HG03135 (cell line): ENCODE measurements around the gene TP73.

ENCODE experiments used
- ATAC-seq: cut with Tn5 transposase; IDR thresholded peaks from one replicate; pipeline ENCODE4 v1.9.1; 2021; ENCODE audit warnings: mild to moderate bottlenecking, moderate library complexity; ENCODE audit not compliant: unreplicated experiment

The TP73 gene

DNA sequence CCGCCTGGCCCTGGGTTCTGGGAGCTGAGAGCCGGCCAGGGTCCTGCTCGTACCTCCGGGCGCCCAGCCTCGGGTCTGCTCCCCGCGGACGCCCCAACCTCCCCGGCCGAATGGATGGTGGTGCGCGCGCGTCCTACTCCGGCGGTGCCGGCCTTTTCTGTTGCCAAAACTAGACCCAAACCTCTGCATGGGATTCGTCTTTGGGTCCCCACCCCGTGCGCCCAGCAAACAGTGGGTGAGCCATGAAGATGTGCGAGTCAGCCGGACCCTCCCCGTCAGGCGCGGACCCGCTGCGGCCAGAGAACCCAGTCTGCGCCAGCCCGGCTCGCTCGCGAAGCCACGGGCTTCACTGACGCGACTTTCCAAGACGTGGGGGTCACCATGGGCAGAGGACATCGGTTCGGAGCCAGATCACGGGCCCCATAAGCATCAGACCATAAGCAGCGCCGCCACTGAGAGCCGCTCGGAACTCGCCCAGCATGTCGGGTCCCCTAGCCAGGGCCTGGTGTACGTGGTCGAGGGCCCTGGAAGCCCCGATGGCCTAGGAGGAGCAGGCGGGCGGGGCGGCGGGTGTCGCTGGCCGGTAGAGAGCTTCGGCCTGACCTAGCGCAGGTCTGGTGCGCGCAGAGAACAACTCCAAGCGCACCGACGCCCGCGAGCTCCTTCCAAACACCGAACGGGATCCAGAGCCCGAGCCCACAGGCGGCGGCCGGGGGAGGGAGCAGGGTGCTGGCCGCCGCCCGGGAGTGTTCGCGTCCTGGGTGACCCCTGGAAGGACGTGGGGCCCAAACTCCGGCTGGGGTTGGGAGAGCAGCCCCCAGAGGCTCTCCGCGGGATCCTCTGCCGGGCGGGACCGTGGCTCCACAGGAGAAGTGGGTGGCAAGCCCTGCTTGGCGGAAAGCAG lies 1.0 kb upstream of the TP73 start:
- ATAC-seq, result no peak

DNA sequence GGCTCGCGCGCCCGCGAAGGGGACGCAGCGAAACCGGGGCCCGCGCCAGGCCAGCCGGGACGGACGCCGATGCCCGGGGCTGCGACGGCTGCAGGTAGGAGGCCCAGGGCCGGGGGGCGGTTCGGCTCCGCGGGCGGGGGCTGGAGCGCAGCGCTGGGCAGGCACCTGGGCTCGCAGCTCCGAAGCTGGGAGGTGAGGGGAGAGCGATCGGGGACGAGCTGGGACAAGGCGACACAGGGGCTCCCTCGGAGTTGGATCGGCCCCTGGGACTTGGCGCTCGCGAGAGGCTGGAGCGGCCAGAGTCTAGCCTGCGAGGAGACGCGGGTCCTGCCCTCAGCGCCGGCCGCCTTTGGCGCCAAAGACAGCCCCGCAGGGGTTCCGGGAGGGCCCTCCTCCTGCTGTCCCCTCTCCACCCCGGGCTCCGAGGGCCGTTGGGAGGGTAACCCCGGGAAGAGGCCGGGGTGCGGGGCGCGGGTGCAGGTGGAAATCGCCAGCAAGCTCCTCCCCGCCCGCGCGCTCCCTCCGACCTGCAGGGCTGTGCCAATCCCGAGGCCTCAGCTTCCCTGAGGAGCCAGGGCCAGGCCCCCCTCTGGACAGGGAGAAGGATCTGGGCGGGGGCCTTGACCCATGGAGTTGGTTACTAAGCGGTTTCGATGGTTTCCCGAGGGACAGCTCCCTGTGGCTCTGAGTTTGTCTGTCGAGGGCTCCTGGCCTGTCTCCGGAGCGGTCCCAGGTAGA lies 401 bp downstream of the TP73 start:
- no peak for ATAC-seq

- ATAC-seq, result no peak
These were observed 936 bp downstream of the TP73 start for GRCh38 chr1:3653286-3653618.

- no peak for ATAC-seq
These were observed 2.4 kb downstream of the TP73 start for GRCh38 chr1:3654549-3655281.

- ATAC-seq, result peak; percentile 49
These were observed 4.3 kb downstream of the TP73 start for GRCh38 chr1:3656450-3657095.

DNA sequence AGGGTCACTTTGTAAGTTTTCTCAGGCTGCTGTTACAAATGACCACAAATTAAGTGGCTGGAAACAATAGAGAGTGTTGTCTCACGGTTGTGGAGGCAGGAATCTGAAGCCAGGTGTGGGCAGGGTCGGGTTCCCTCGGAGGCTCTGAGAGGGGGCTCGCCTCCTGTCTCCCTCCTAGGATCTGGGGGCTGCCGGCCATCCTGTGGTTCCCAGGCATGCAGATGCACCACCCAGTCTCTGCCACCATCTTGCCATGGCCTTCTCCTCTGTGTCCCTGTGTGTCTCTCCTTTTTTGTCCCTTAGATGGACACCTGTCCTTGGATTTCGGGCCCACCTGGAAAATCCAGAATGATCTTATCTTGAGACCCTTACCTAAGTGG lies 4.8 kb downstream of the TP73 start:
- ATAC-seq, result no peak

- no peak for ATAC-seq
These were observed 5.4 kb downstream of the TP73 start for GRCh38 chr1:3657578-3658230.

DNA sequence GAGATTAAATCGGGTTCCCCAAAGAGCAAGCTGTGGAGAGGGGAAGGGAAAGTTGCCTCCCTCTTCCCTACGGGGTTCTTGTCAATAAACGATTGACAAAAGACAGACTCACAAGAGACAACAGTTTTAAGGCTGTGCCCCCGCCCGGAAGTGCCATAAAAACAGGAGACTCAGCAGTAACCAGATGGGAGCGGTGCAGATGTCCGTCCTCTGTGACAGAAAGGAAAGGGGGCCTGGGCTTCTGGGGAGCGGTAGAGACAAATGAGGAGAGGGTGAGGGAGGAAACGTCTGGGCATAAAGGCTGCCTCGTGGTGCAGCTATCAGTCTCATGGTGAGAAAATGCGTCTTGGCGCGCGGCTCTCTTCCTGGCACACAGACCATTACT lies 5.9 kb downstream of the TP73 start:
- ATAC-seq, result no peak

DNA sequence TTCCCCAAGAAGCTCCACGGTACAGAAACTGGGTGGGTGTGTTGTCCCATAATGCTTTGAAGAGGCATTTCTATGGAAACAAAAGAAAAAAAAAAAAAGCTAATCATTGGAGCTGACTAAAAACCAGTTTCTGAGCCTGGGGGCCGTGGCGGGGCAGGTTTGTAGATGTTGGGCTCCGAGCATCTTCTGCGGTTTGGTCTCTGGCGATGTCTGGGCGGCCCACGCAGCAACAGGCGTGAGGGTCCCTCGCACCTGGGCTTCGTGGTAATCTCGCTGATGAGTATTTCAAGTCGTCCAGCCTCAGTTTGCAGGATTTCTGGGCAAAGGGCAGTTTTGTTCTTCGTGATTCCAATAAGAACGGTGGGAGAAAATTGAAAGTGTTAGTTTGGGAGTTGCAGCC lies 6.8 kb downstream of the TP73 start:
- no peak for ATAC-seq

GRCh38 chr1:3660704-3661103 lies 8.4 kb downstream of the TP73 start:
- no peak for ATAC-seq

DNA sequence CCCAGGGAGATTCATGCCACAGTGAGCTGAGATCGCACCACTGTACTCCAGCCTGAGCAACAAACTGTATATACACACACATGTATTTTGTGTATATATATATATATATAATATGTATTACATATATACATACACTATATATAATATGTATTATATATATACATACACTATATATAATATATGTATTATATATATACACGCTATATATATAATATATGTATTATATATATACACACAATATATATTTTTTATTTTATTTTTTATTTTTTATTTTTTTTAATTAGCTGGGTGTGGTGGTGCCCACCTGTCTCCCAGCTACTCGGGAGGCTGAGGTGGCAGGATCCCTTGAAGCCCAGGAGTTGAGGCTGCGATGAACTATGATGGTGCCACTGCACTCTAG lies 9.3 kb downstream of the TP73 start:
- no peak for ATAC-seq

DNA sequence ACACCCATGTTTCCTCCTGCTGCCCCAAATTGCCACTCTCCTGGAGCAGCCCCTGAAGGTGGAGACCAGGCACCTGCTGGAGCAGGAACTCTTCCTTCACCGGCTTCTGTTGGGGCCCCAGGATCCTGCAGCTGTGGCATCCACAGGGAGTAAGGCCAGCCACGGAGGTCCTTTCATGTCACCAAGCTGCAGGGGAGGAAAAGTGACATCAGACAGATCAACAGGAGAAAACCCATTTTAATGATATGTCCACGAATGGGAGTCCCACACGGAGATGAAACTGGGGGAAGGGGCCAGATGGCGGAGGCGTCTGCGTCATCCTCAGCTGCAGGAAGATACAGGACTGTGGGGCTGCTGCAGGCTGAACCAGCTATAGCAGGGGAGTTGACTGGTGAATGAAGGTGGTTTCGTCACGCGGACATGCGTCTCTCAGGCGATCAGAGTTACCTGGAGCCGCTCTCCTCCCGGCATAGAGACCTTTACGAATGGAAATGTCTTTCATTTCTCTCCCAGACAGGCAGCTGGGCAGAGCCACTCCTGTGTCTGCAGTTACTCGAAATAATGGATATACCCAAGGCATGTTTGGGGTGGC lies 9.9 kb downstream of the TP73 start:
- no peak for ATAC-seq

DNA sequence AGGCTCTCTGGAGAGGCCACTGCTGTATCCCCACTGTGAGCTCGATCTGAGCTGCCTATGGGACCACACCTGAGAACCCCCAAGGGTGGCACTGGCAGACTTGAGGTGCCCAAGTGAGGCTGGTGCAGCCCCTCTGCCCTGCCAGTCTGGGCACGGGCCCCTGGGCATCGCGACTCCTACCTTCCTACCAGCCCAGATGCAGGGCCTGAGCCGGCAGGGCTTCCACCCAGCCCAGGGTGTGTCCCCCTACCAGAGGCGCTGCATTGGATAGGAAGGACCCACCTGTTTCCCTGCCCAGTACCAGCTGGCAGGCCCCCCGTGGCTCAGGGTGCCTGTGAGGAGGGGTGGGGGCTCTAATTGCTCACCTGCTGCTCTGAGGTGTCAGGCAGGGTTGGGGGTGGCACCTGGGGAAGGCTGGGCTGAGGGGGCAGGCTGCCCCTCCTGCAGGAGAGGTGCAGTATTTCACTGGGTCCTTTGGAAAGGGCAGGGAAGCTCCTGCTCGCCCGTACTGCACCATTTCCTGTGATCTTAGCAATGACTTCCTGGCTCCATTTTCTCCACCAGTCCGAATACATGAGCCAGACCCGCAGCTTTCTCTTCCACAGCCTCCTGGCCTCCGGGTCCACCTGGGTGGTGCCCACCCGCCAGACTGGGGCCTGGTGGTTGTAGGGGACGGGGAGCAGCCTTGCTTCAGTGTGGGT lies 11.8 kb downstream of the TP73 start:
- ATAC-seq, result no peak

- ATAC-seq, result no peak
These were observed 12.5 kb downstream of the TP73 start for GRCh38 chr1:3664700-3665375.

DNA sequence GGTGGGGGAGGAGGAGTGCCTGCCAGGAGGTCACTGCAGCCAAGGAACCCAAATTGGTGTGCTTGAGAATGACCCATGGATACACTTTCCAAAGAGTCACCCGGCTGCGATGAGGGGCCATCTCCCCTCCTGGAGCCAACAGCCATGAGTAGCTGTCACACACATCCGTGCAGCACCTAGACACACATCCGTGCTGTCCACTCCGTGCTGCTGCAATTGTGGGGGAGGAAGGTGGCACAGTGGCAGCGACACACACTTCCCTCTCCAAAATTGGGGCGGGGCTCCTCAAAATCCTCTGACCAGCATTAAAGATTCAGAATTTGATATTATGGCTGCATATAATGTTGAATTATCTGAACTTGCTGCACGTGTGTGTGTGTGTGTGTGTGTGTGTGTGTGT lies 15.8 kb downstream of the TP73 start:
- ATAC-seq, result no peak

DNA sequence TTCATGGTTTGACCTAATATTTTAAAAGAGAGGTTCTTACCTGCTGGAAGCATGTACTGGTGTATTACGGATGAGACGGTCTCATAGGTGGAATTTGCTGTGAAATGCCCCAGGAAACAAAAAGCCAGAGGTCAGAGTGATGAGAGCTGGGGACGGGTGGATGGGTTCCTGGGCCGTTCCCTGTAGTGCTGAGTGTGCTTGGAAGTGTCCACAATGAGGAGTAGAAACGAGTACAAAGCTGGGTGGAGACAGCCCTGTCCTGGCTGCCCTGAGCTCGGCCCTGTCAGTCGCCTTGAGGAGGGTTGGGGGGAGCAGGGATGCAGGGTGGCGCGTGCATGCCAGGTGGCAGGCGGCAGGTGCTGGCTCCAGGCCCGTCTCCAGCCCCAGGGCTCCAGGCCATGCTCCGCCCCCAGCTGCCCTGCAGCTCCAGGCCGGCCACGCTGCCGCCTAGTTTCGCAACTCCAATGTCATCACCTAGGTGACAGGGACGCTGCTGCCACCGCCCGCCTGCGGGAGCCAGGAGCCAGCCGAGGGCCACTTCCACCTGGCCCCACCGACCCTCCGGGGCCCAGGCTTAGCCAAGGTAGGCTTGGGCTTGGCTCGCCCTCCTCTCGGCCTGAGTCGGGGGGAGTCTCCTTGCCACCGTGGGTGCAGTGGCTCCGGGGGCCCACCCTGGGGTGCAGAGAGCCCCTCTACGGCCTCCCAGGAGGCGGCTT lies 16.4 kb downstream of the TP73 start:
- no peak for ATAC-seq

- ATAC-seq, result no peak
These were observed 17.1 kb downstream of the TP73 start for GRCh38 chr1:3669421-3669821.

DNA sequence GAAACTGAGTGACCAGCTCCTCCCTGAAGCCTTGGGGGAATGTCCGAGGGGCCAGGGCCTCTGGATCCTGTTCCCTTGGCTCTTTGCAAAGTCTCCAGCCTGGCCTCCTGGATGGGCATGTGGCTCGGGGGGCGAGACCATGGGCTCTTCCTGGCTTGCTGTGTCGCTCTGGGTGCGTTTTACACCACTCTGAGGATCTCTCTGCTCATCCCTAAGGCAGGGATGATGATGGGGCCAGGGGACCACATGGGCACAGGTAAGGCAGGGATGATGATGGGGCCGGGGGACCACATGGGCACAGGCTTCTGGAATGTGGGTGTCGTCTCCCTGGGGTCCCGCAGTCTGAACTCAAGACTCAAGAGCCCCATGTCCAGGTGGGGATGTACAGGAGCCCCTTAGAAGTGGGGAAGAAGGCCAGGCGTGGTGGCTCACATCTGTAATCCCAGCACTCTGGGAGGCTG lies 17.7 kb downstream of the TP73 start:
- no peak for ATAC-seq
